GM10266 (cell line): ENCODE measurements around the gene MEP1B.
"Not testable (repeated sequence)": the region's sequence is repeated elsewhere in the genome, so short reads cannot be mapped to it uniquely, and the experiment has no call there.

Experiments used
- DNase-seq: peaks from one replicate; pipeline ENCODE4 v3.0.0; 2012; ENCODE audit errors: extremely low spot score
- TF ChIP-seq, protein P1 (sequence below): IDR thresholded peaks from 2 replicates; pipeline ENCODE4 v1.5.1; 2012; ENCODE audit warnings: mild to moderate bottlenecking, low read depth; ENCODE audit not compliant: control insufficient read depth, insufficient read depth; ENCODE audit errors: missing control alignments

MEP1B gene

DNA sequence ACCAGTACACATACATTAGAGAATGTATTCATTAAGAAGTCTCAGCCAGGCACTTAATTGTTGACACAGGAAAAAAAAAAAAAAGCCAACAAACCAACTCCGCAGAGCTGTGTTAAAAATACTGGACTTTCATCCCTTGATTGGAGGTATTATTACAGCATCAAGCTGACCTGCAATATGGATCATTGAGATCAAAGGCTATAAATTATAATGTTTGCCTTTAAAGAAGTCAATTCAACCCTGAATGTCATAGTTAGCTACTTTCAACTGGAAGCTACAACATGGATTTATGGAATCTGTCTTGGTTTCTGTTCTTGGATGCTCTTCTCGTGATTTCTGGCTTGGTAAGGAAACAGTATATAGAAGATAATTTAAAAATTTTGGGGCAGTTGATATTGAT is at the start of gene MEP1B:
TSS of gene MEP1B (plus strand) at position 250 of the 400 bp plus-strand sequence. CDS start at position 282, 32 bp downstream.
- no peak for DNase-seq
- TF ChIP-seq, protein P1, sequence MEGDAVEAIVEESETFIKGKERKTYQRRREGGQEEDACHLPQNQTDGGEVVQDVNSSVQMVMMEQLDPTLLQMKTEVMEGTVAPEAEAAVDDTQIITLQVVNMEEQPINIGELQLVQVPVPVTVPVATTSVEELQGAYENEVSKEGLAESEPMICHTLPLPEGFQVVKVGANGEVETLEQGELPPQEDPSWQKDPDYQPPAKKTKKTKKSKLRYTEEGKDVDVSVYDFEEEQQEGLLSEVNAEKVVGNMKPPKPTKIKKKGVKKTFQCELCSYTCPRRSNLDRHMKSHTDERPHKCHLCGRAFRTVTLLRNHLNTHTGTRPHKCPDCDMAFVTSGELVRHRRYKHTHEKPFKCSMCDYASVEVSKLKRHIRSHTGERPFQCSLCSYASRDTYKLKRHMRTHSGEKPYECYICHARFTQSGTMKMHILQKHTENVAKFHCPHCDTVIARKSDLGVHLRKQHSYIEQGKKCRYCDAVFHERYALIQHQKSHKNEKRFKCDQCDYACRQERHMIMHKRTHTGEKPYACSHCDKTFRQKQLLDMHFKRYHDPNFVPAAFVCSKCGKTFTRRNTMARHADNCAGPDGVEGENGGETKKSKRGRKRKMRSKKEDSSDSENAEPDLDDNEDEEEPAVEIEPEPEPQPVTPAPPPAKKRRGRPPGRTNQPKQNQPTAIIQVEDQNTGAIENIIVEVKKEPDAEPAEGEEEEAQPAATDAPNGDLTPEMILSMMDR: no peak

DNA sequence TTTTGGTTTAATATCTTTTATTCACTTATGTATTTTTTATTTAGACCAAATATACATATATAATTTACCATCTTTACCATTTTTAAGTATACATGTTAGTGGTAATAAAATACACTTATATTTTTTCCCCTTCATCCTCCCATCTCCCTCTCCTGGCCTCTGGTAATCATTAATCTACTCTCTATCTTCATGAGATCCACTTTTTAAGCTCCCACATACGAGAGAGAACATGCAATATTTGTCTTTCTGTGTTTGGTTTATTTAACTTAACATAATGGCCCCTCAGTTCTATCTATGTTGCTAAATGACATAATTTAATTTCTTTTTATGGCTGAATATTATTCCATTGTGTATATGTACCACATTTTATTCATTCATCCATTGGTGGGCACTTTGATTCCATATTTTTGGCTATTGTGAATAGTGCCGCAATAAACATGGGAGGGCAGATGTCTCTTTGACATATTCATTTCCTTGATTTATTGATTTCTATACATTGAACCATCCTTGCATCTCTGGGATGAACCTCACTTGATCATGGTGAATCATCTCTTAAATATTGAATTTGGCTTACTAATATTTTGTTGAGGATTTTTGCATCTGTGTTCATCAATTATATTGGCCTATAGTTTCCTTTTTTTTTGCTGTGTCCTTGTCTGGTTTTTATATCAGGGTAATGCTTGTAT is 41.5 kb upstream of the MEP1B start:
- TF ChIP-seq, protein P1: no peak
- DNase-seq: no peak

- TF ChIP-seq, protein P1: no peak
- peak; percentile 29 for DNase-seq
These were observed 37.0 kb upstream of the MEP1B start for GRCh38 chr18:32152705-32153448.

DNA sequence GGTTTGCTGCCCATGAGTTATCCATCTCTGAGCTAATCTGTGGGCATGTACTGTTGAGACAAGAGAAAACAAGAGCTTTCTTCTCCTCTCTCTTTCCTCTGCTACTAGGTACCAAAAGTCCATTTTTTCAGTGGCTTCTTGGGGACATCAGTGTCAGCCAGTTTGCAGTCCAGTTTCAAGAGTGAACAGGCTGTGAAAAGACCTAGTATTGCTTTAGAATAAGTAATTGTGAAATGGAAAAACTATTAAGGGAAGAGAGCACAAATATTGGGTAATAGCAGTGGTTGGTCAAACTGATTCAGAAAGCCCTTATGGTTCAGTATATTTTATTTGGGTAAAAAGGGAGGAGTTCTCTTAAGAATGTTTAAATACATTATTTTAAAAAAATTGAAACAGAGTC is 33.0 kb upstream of the MEP1B start:
- TF ChIP-seq, protein P1: no peak
- no peak for DNase-seq

GRCh38 chr18:32157580-32157979 is 32.3 kb upstream of the MEP1B start:
- TF ChIP-seq, protein P1: no peak
- no peak for DNase-seq

DNA sequence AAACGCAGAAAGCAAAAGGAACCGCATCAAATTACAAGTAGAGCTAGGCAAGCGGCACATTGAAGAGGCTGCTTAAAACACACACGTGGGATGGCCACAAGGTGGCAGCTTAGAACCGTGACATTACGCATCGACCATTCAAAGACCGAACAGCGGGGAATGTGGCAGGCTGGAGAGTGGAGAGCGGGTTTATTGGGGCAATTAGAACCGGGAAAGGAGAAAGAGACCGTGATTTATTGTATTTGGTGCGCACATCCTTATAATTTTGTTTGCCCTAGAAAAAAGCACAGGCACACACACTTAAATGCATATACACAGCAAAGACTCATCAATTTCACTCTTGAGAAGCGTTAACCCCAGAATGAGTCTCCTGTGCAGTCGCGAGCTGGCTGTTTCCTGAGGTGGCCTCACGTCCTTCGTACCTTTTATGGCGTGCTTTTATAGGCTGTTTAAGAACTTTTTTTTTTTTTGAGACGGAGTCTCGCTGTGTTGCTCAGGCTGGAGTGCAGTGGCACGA is 31.7 kb upstream of the MEP1B start:
- TF ChIP-seq, protein P1: peak; percentile 93
- DNase-seq: peak; percentile 69

DNA sequence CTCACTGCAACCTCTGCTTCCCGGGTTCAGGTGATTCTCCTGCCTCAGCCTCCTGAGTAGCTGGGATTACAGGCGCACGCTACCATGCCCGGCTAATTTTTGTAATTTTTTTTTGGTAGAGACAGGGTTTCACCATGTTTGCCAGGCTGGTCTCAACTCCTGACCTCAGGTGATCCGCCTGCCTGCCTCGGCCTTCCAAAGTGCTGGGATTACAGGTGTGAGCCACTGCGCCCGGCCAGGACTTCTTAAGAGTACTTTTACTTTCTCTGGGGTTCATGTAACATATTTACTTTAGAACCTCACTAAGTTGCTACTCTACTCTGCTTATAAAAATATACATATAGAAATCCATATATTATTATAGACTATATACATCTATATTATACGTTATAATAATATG is 31.2 kb upstream of the MEP1B start:
- DNase-seq: not testable (repeated sequence)
